ENCODE results near the gene SLC35F1. TPM values are rescaled to one million over a fixed set of nuclear protein-coding genes. Genes with fewer than 3 reads are reported as not detected.
"Not testable (repeated sequence)": the region's sequence is repeated elsewhere in the genome, so short reads cannot be mapped to it uniquely, and the experiment has no call there.

The SLC35F1 gene
- total RNA-seq, 1 donor from 2014 or later = not detected

GRCh38 chr6:118016532-118016931 lies 109.5 kb downstream of the SLC35F1 start:
- ATAC-seq = no peak

- no peak for ATAC-seq
Observed at GRCh38 chr6:118017301-118017848, 110.3 kb downstream of the SLC35F1 start.

- no peak for ATAC-seq
Observed at GRCh38 chr6:118023771-118024170, 116.7 kb downstream of the SLC35F1 start.

GRCh38 chr6:118029967-118030366 lies 122.9 kb downstream of the SLC35F1 start:
- no peak for ATAC-seq

GRCh38 chr6:118037479-118037878 lies 130.4 kb downstream of the SLC35F1 start:
- not testable (repeated sequence) for ATAC-seq

- no peak for ATAC-seq
Observed at GRCh38 chr6:118042855-118043254, 135.8 kb downstream of the SLC35F1 start.

- ATAC-seq = no peak
Observed at GRCh38 chr6:118044275-118044674, 137.2 kb downstream of the SLC35F1 start.

GRCh38 chr6:118054082-118054481 lies 147.0 kb downstream of the SLC35F1 start:
- ATAC-seq = no peak

GRCh38 chr6:118061666-118062065 lies 154.6 kb downstream of the SLC35F1 start:
- ATAC-seq = no peak

GRCh38 chr6:118080547-118080946 lies 173.5 kb downstream of the SLC35F1 start:
- no peak for ATAC-seq

- no peak for ATAC-seq
Observed at GRCh38 chr6:118083711-118084110, 176.6 kb downstream of the SLC35F1 start.

- no peak for ATAC-seq
Observed at GRCh38 chr6:118085665-118086064, 178.6 kb downstream of the SLC35F1 start.

GRCh38 chr6:118086159-118086558 lies 179.1 kb downstream of the SLC35F1 start:
- no peak for ATAC-seq

GRCh38 chr6:118092086-118092485 lies 185.0 kb downstream of the SLC35F1 start:
- ATAC-seq = no peak

- no peak for ATAC-seq
Observed at GRCh38 chr6:118097576-118097975, 190.5 kb downstream of the SLC35F1 start.

- no peak for ATAC-seq
Observed at GRCh38 chr6:118100717-118101116, 193.7 kb downstream of the SLC35F1 start.

- ATAC-seq = no peak
Observed at GRCh38 chr6:118101220-118101619, 194.2 kb downstream of the SLC35F1 start.

GRCh38 chr6:118101831-118102345 lies 194.8 kb downstream of the SLC35F1 start:
- no peak for ATAC-seq

GRCh38 chr6:118102401-118102800 lies 195.3 kb downstream of the SLC35F1 start:
- ATAC-seq = no peak

- no peak for ATAC-seq
Observed at GRCh38 chr6:118103381-118104146, 196.5 kb downstream of the SLC35F1 start.

GRCh38 chr6:118122161-118122725 lies 215.2 kb downstream of the SLC35F1 start:
- no peak for ATAC-seq

GRCh38 chr6:118122801-118123200 lies 215.7 kb downstream of the SLC35F1 start:
- no peak for ATAC-seq

- no peak for ATAC-seq
Observed at GRCh38 chr6:118123503-118124037, 216.5 kb downstream of the SLC35F1 start.

GRCh38 chr6:118124851-118125250 lies 217.8 kb downstream of the SLC35F1 start:
- no peak for ATAC-seq

All from esophagus mucosa (tissue), 1 donor.